Inflammatory macrophage treated with lipopolysaccharide for 4 hours (primary cell): Measurements from ENCODE around the gene GUSB.

ENCODE experiments used
- DNase-seq: peaks from one replicate; pipeline ENCODE4 v3.0.0-alpha.2; 2020

The GUSB gene

DNA sequence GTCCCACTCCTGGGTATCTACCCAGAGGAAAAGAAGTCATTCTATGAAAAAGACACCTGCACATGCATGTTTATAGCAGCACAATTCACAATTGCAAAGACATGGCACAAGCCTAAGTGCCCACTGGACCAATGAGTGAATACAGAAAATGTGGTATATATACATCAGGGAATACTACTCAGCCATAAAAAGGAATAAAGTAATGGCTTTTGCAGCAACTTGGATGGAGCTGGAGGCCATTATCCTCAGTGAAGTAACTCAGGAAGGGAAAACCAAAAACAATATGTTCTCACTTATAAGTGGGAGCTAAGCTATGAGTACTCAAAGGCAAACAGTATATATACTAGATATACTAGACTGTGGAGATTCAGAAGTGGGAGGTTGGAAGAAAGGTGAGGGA lies 55.4 kb downstream of the GUSB start:
- no peak for DNase-seq

- peak; percentile 55 for DNase-seq
Observed at GRCh38 chr7:65925040-65925439, 57.0 kb downstream of the GUSB start.

GRCh38 chr7:65924193-65924592 lies 57.8 kb downstream of the GUSB start:
- no peak for DNase-seq

- no peak for DNase-seq
Observed at GRCh38 chr7:65923316-65923715, 58.7 kb downstream of the GUSB start.

DNA sequence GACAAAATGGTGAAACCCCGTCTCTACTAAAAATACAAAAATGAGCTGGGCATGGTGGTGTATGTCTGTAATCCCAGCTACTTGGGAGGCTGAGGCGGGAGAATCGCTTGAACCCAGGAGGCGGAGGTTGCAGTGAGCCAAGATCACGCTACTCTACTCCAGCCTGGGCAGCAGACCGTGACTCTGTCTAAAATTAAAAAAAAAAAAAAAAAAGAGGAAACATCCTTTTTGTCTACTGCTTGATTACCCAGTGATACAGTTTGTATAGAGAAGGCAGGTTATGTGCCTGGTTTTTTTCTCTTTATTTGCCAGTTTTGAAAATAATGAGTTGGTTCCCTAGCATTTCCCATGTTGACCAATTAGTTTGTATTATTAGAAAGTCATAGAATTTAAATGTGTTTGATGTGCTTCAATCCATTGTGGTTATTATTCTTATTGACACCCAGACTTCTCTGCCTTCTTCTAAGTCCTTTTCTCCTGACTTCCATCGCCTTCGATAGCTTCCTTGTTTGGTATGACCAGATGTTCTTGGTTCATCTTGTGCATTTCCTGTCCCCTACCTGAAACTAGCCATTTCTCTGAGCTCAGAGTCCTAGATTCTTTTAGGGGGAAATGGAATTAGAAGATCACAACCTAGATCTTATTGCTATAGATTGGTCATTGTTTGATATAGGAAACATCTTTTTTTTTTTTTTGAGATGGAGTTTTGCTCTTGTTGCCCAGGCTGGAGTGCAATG lies 65.9 kb downstream of the GUSB start:
- DNase-seq = no peak

- no peak for DNase-seq
Observed at GRCh38 chr7:65912237-65912636, 69.8 kb downstream of the GUSB start.
